NT2/D1 (cell line): ENCODE data around the gene MACO1.

ENCODE experiments used
- YY1 ChIP-seq: IDR thresholded peaks from 2 replicates; pipeline ENCODE4 v1.6.1; 2011; ENCODE audit not compliant: insufficient read length, insufficient read depth
- ZNF274 ChIP-seq: IDR thresholded peaks from 2 replicates; pipeline ENCODE4 v1.6.1; 2011; ENCODE audit warnings: mild to moderate bottlenecking, low read depth, low read length

GRCh38 chr1:25443030-25443699 is 12.5 kb downstream of the MACO1 start:
- TF ChIP-seq YY1 (no peak), ZNF274 (no peak)
